DOHH2 (cell line): ENCODE data around the gene SHISAL1.

Experiments
- H3F3A ChIP-seq: fragments of 200-600 bp; sonication (generic), shearing (Covaris generic); 2 replicates; pipeline ENCODE4 v1.6.0; 2016; ENCODE audit warnings: antibody characterized with exemption, mild to moderate bottlenecking; ENCODE audit not compliant: control insufficient read depth, insufficient read depth
- H3K27ac ChIP-seq: fragments of 200-600 bp; sonication (generic); 2 replicates; pipeline ENCODE4 v1.5.1; 2014; ENCODE audit warnings: low read depth, mild to moderate bottlenecking, low read length, moderate library complexity
- H3K27me3 ChIP-seq: fragments of 200-600 bp; sonication (generic); 2 replicates; pipeline ENCODE4 v1.6.1; 2014; ENCODE audit warnings: mild to moderate bottlenecking, low read length, mixed read lengths; ENCODE audit not compliant: control insufficient read depth
- H3K36me3 ChIP-seq: fragments of 200-600 bp; sonication (generic); 2 replicates; pipeline ENCODE4 v1.6.1; 2014; ENCODE audit warnings: mild to moderate bottlenecking, low read length, moderate library complexity, mixed read lengths; ENCODE audit not compliant: control insufficient read depth
- H3K4me1 ChIP-seq: fragments of 200-600 bp; sonication (generic); 2 replicates; pipeline ENCODE4 v1.6.1; 2014; ENCODE audit warnings: mild to moderate bottlenecking, low read length, mixed read lengths; ENCODE audit not compliant: control insufficient read depth
- H3K4me2 ChIP-seq: fragments of 200-600 bp; sonication (generic); 2 replicates; pipeline ENCODE4 v1.6.0; 2014; ENCODE audit warnings: mild to moderate bottlenecking, low read length, moderate library complexity
- H3K4me3 ChIP-seq: fragments of 200-600 bp; sonication (generic); 2 replicates; pipeline ENCODE4 v1.5.1; 2014; ENCODE audit warnings: mild to moderate bottlenecking, low read length, mixed read lengths
- H3K79me2 ChIP-seq: fragments of 200-600 bp; sonication (generic); 2 replicates; pipeline ENCODE4 v1.6.1; 2014; ENCODE audit warnings: mild to moderate bottlenecking, low read length, mixed read lengths; ENCODE audit not compliant: control insufficient read depth
- H3K9me2 ChIP-seq: fragments of 200-600 bp; sonication (generic); replicated peaks from 2 replicates; pipeline ENCODE4 v1.6.1; 2014; ENCODE audit warnings: mild to moderate bottlenecking, low read length, mixed read lengths; ENCODE audit not compliant: control insufficient read depth
- H3K9me3 ChIP-seq: fragments of 200-600 bp; sonication (generic); 2 replicates; pipeline ENCODE4 v1.6.1; 2014; ENCODE audit warnings: antibody characterized with exemption, low read length, mixed read lengths; ENCODE audit not compliant: control insufficient read depth, insufficient read depth
- H4K20me1 ChIP-seq: fragments of 200-600 bp; sonication (generic); 2 replicates; pipeline ENCODE4 v1.6.0; 2014; ENCODE audit warnings: low read depth, mild to moderate bottlenecking, antibody characterized with exemption, low read length, moderate library complexity; ENCODE audit not compliant: control insufficient read depth, insufficient read depth
- CTCF ChIP-seq: fragments of 200-600 bp; sonication (generic); IDR thresholded peaks from one replicate; pipeline ENCODE4 v1.5.1; 2014; ENCODE audit warnings: antibody characterized with exemption, mild to moderate bottlenecking, low read depth, low read length; ENCODE audit not compliant: poor library complexity, severe bottlenecking
- EZH2phosphoT487 ChIP-seq: fragments of 200-600 bp; sonication (generic); IDR thresholded peaks from 2 replicates; pipeline ENCODE4 v1.6.1; 2017; ENCODE audit warnings: borderline replicate concordance, mild to moderate bottlenecking, antibody characterized with exemption, low read length, moderate library complexity, mixed read lengths

Gene SHISAL1

GRCh38 chr22:44351685-44352377 lies 39.1 kb upstream of the SHISAL1 start:
- Histone ChIP-seq H3K4me3 (no peak overlapping the region), H3K4me1 (no peaks in the 10 kb centered on the region), H3K27me3 (0 out of 2 replicates have a peak, but pooled peaks cover 4% of the 10 kb centered on the region), H3K9me3 (no peaks in the 10 kb centered on the region), H3F3A (no peaks in the 10 kb centered on the region), H4K20me1 (no peaks in the 10 kb centered on the region), H3K9me2 (no peaks in the 10 kb centered on the region), H3K27ac (no peak overlapping the region), H3K4me2 (no peak overlapping the region), H3K79me2 (no peaks in the 10 kb centered on the region), H3K36me3 (no peaks in the 10 kb centered on the region)
- no peak for TF ChIP-seq EZH2phosphoT487
- TF ChIP-seq CTCF: no peak

- no peaks in the 10 kb centered on the region for H3K36me3 ChIP-seq
- H3K4me3 ChIP-seq: no peak overlapping the region
- no peaks in the 10 kb centered on the region for H3K4me1 ChIP-seq
- no peaks in the 10 kb centered on the region for H3F3A ChIP-seq
- no peak overlapping the region for H3K4me2 ChIP-seq
- no peaks in the 10 kb centered on the region for H4K20me1 ChIP-seq
- H3K9me3 ChIP-seq: no peaks in the 10 kb centered on the region
- H3K27me3 ChIP-seq: 0 out of 2 replicates have a peak, but pooled peaks cover 4% of the 10 kb centered on the region
- no peak for TF ChIP-seq EZH2phosphoT487
- no peak for TF ChIP-seq CTCF
- no peaks in the 10 kb centered on the region for H3K9me2 ChIP-seq
- H3K27ac ChIP-seq: no peak overlapping the region
- no peaks in the 10 kb centered on the region for H3K79me2 ChIP-seq
Observed at GRCh38 chr22:44351037-44351436, 38.3 kb upstream of the SHISAL1 start.

GRCh38 chr22:44349594-44349993 lies 36.8 kb upstream of the SHISAL1 start:
- no peaks in the 10 kb centered on the region for H3K79me2 ChIP-seq
- H3K4me1 ChIP-seq: no peaks in the 10 kb centered on the region
- no peaks in the 10 kb centered on the region for H3K9me3 ChIP-seq
- H3K9me2 ChIP-seq: no peaks in the 10 kb centered on the region
- H3F3A ChIP-seq: no peaks in the 10 kb centered on the region
- no peaks in the 10 kb centered on the region for H3K36me3 ChIP-seq
- no peak overlapping the region for H3K4me3 ChIP-seq
- no peak overlapping the region for H3K27ac ChIP-seq
- H4K20me1 ChIP-seq: no peaks in the 10 kb centered on the region
- TF ChIP-seq CTCF (no peak), EZH2phosphoT487 (no peak)
- H3K27me3 ChIP-seq: no peaks in the 10 kb centered on the region
- H3K4me2 ChIP-seq: no peak overlapping the region
